ENCODE data around the gene KIF6. TPM values are rescaled to one million over a fixed set of nuclear protein-coding genes. Genes with fewer than 3 reads are reported as not detected.

The KIF6 gene
- total RNA-seq, 1 experiment from 2014 or later = not detected

GRCh38 chr6:39335780-39336545 lies 389.2 kb downstream of the KIF6 start:
- TF ChIP-seq SP1 (IDR thresholded peaks at IDR 0.05; ENCODE audit: low read depth) (no peak), FOSL1 (IDR thresholded peaks at IDR 0.05; ENCODE audit: low read depth) (no peak), RAD21 (IDR thresholded peaks at IDR 0.05; ENCODE audit: low read depth) (no peak), ATF3 (IDR thresholded peaks at IDR 0.05) (no peak), TCF7L2 (IDR thresholded peaks at IDR 0.05; ENCODE audit: borderline replicate concordance, extremely low read depth, insufficient read depth, insufficient read length) (no peak), ZNF274 (IDR thresholded peaks at IDR 0.05; ENCODE audit: low read depth, low read length) (no peak), CEBPB (IDR thresholded peaks at IDR 0.05; ENCODE audit: low read depth) (no peak), YY1 (IDR thresholded peaks at IDR 0.05; ENCODE audit: extremely low read depth, insufficient replicate concordance, low read depth, low read length) (no peak), JUND (IDR thresholded peaks at IDR 0.05) (no peak), SRF (IDR thresholded peaks at IDR 0.05; ENCODE audit: low read depth) (no peak), EZH2 (IDR thresholded peaks at IDR 0.05) (no peak), EZH2phosphoT487 (IDR thresholded peaks at IDR 0.05; ENCODE audit: borderline replicate concordance) (no peak)
- H3K79me2 ChIP-seq (ENCODE audit: insufficient read depth, low read length) = no peaks in the 10 kb centered on the region
- no peaks in the 10 kb centered on the region for H3K4me1 ChIP-seq (ENCODE audit: control insufficient read depth in 1 of 2, insufficient read depth in 2 of 2, low read length in 2 of 2)
- DNase-seq (ENCODE audit: low read depth, low spot score) (no peak), ATAC-seq (no peak)
- no TSS peak for BruUV-seq (replicated peaks)
- ChIA-PET POLR2A (no interaction called here), RAD21 (ENCODE audit: low non-redundant PET in 1 of 2, low total read pairs in 2 of 2, uncharacterized antibody in 2 of 2, unreplicated experiment in 2 of 2) (no interaction called here), CTCF (no interaction called here)
- H4K20me1 ChIP-seq (ENCODE audit: insufficient read depth) = no peaks in the 10 kb centered on the region
- H3K27ac ChIP-seq (ENCODE audit: low read depth, low read length) = no peak overlapping the region
- peaks cover 63% of the 10 kb centered on the region for H3K27me3 ChIP-seq (ENCODE audit: insufficient read depth, low read length)
- no peak overlapping the region for H3K4me2 ChIP-seq (ENCODE audit: low read length)
- no peak overlapping the region for H3K9ac ChIP-seq (ENCODE audit: low read length)
- intact Hi-C loops (cut with micrococcal nuclease) = no loop called here
- H3K4me3 ChIP-seq (replicated peaks in 1 of 2; ENCODE audit: low read depth in 1 of 2, low read length in 2 of 2) = no peak overlapping the region
- no peaks in the 10 kb centered on the region for H3K9me3 ChIP-seq (ENCODE audit: control insufficient read depth in 1 of 2, insufficient read depth in 1 of 2, low read depth in 1 of 2, low read length in 2 of 2)
- no peaks in the 10 kb centered on the region for H3K36me3 ChIP-seq (ENCODE audit: control insufficient read depth in 1 of 2, insufficient read depth in 2 of 2, low read length in 2 of 2)
- H2AFZ ChIP-seq (ENCODE audit: low read depth, low read length, poor library complexity, severe bottlenecking) = no peak overlapping the region
- no peaks in the 10 kb centered on the region for H3K9me2 ChIP-seq (ENCODE audit: insufficient read depth)
